Activated naive CD8-positive, alpha-beta T cell treated with anti-CD3 and anti-CD28 coated beads for 36 hours (primary cell): ENCODE results near the gene NR2F2. TPM values are rescaled to one million over a fixed set of nuclear protein-coding genes. Genes with fewer than 3 reads are reported as not detected.
A peak's percentile ranks its signal among the peaks of the same experiment; 100 is the strongest.

Experiments
- DNase-seq: peaks from one replicate; pipeline ENCODE4 v3.0.0; 2021
- H3K27ac Mint-ChIP-seq: one replicate; pipeline ENCODE4 v1.8.0; 2022; ENCODE audit warnings: mild to moderate bottlenecking, moderate library complexity, mixed read lengths
- H3K27me3 Mint-ChIP-seq: one replicate; pipeline ENCODE4 v1.8.0; 2022; ENCODE audit warnings: mild to moderate bottlenecking, mixed read lengths
- H3K36me3 Mint-ChIP-seq: one replicate; pipeline ENCODE4 v1.8.0; 2021; ENCODE audit warnings: mild to moderate bottlenecking, mixed read lengths
- H3K4me1 Mint-ChIP-seq: one replicate; pipeline ENCODE4 v1.8.0; 2021; ENCODE audit warnings: mixed read lengths
- H3K4me3 Mint-ChIP-seq: one replicate; pipeline ENCODE4 v1.8.0; 2022; ENCODE audit warnings: mild to moderate bottlenecking, moderate library complexity, mixed read lengths
- H3K9me3 Mint-ChIP-seq: one replicate; pipeline ENCODE4 v1.8.0; 2022; ENCODE audit warnings: mixed read lengths
- total RNA-seq, 2 experiments: library from RNA; stranded (reverse); gene quantifications; one replicate each; pipeline ENCODE4 v1.2.3, GENCODE V29; 2021

The NR2F2 gene
- total RNA-seq, 2 experiments from 2014 or later, result not detected

GRCh38 chr15:96349034-96349856 lies 18.7 kb downstream of the NR2F2 start:
- Mint-ChIP-seq H3K4me3 (no peak overlapping the region), H3K27me3 (peaks cover 96% of the 10 kb centered on the region), H3K27ac (no peak overlapping the region), H3K36me3 (no peaks in the 10 kb centered on the region), H3K4me1 (peaks cover 5% of the 10 kb centered on the region), H3K9me3 (no peaks in the 10 kb centered on the region)
- DNase-seq, result no peak

DNA sequence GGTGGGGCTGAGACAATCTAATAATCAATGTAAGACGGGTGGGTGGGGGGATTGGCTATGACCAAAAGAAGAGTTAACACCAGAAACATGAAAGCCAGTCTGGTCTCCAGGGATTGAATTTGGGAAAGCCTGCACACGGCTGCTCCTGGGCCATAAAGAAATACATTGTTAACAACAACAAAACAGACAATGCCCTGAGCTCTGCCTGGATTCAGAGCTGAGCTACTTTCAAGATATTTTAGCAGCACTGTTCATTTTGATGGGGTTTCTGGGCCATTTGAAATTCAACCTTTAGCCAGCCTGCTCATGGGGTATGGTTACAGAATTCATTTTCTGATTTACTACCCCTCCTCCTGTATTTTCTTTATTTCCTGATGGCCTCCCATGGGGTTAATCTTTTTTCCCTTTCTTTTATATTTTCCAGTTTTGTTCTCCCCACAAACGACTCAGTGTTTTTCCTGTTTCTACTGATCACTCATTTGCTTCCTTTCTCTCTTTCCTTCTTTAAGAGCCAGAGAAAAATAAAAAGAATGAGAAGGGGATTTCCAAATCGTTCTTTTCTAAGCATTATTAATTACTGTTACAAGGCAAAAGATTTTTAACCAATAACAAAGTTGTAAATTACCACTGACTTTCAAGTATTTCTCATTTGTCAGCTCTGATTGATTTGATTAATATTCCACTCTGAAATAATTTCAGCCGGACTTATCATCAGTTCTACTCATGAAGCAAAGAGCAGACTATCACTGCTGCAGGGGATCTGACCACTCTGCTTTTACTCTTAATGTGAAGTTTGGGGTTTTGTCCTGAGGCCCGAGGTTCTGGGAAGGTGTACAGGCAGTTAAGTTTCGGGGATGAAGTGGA lies 19.6 kb downstream of the NR2F2 start:
- H3K36me3 Mint-ChIP-seq, result no peaks in the 10 kb centered on the region
- H3K4me3 Mint-ChIP-seq, result no peak overlapping the region
- peaks cover 5% of the 10 kb centered on the region for H3K4me1 Mint-ChIP-seq
- peaks cover 88% of the 10 kb centered on the region for H3K27me3 Mint-ChIP-seq
- no peak for DNase-seq
- H3K9me3 Mint-ChIP-seq, result no peaks in the 10 kb centered on the region
- H3K27ac Mint-ChIP-seq, result no peak overlapping the region

DNA sequence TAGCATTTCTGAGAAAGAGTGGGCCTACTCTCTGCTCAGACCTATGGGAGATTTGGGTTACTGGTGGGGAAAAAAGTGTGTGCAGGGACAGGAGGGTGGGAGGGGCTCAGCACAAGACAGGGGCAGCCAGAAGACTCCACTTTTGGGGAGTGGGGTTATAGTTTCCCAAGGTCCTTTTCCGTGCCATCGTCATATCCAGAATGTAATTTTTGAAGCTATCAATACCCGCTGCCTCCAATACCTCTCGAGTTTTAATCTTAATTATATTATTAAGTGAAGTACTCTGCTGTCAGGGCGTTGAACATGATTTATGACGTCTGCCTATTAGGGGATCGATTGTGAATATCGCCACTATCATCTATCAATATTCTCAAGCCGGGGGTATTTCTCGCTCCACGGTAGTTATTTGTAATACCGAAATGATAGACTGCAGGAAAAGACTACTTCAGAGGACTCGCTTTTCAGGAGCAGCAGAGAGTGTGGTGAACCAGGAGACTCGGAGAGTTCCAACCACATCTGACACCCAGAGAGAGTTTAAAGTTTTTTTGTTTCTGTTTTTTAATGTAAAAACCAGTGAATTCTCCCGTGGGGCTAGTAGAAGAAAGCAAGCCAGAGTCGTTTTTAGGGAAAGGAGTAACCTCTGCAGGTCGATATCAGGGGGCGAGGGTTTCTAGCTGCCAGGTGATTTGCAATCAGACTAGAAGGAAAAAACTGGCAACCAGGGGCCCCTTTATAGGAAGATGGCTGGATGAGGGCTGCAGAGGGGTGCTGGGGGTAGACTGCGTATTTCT lies 20.6 kb downstream of the NR2F2 start:
- Mint-ChIP-seq H3K9me3 (no peaks in the 10 kb centered on the region), H3K27me3 (peaks cover 77% of the 10 kb centered on the region), H3K4me1 (peaks cover 3% of the 10 kb centered on the region)

DNA sequence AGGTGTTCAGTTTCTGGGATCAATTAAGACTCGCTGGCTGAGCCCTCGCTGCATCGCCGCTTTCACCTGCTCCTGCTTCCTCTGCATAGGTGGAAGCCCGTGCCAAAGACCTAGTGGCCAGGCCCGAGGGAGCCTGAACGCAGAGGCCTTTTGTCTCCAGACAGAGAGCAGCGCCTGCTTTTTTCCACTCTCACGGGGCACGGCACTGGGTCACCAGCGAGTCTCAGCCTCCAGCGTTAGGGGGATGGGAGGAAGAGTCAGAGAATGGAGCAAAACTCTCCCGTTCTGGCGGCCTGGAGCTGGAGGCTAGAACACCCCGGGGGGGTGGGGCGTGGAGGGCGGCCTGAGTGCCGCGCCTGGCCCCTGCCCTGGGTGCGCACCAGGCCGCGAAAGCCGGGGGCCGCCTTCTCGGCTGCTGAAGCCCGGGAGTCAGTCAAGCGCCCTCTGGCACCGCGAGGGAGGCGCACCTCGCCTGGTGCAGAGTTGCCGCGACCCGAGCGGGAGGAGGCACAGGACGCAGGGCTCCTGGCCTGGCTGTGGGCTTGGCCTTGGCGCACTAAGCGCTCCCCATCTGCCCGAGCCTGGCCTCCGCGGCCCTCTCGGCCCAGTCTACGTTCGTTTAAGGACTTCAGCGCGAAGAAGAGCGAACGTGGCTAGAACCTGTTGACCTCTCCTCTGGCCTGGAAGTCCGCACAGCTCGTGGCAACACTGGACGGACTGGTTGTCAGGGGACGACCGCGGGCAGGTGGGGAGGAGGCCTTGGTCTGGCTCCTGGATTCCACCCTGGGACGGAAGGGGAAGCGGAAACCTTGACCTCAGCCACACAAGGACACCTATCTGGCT lies 21.5 kb downstream of the NR2F2 start:
- DNase-seq, result no peak
- Mint-ChIP-seq H3K27me3 (peaks cover 69% of the 10 kb centered on the region), H3K9me3 (no peaks in the 10 kb centered on the region)

More for the DNA sequence above, 20.6 kb downstream of the NR2F2 start:
- Mint-ChIP-seq H3K36me3 (no peaks in the 10 kb centered on the region), H3K27ac (no peak overlapping the region), H3K4me3 (no peak overlapping the region)
- no peak for DNase-seq

DNA sequence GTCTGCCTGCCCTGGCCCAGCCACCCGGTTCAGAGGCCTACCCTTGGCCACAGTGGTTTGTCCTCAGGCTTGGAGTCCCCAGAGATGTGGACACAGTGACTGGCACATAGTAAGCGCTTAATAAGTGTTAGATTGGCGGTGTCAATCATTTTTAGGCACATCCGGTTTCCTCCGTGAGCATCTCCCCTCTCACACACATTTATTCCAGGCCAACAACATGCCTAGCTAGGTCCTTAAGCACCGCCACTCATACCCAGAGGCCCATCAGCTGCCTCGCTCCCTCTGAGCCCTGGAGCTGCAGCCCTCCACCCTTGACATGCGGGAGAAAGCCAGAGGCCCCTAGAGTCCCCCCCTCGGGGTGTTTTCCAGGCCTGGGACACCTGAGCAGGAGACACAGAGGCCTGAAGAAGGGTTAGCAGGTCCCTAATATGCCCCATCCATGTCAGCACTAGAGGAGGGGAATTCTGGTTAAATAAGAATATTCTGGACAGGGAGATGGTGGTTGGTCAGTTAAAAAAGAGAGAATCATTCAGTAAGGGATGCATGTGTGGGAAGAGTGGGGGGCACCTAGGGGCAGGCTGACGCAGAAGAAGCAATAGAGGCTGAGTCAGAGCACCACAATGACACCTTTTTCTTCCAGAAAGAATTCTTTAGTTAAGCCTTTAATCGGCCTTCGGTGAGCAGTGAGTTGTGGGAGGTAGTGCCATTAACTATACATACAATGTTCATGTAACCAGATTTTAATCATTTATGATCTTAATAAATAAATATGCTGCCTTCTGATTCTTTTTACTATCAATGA lies 22.3 kb downstream of the NR2F2 start:
- no peak overlapping the region for H3K4me3 Mint-ChIP-seq
- H3K27ac Mint-ChIP-seq, result no peak overlapping the region
- H3K4me1 Mint-ChIP-seq, result peaks cover 15% of the 10 kb centered on the region
- no peaks in the 10 kb centered on the region for H3K9me3 Mint-ChIP-seq
- H3K36me3 Mint-ChIP-seq, result no peaks in the 10 kb centered on the region
- H3K27me3 Mint-ChIP-seq, result peaks cover 66% of the 10 kb centered on the region
- DNase-seq, result no peak

More for the DNA sequence above, 21.5 kb downstream of the NR2F2 start:
- Mint-ChIP-seq H3K36me3 (no peaks in the 10 kb centered on the region), H3K4me3 (no peak overlapping the region), H3K4me1 (peaks cover 11% of the 10 kb centered on the region), H3K27ac (no peak overlapping the region)

- no peaks in the 10 kb centered on the region for H3K36me3 Mint-ChIP-seq
- peaks cover 66% of the 10 kb centered on the region for H3K27me3 Mint-ChIP-seq
- no peak overlapping the region for H3K4me3 Mint-ChIP-seq
- no peak overlapping the region for H3K27ac Mint-ChIP-seq
- no peak for DNase-seq
- peaks cover 1% of the 10 kb centered on the region for H3K9me3 Mint-ChIP-seq
- peaks cover 20% of the 10 kb centered on the region for H3K4me1 Mint-ChIP-seq
Measured at GRCh38 chr15:96353416-96353929, 23.0 kb downstream of the NR2F2 start.

DNA sequence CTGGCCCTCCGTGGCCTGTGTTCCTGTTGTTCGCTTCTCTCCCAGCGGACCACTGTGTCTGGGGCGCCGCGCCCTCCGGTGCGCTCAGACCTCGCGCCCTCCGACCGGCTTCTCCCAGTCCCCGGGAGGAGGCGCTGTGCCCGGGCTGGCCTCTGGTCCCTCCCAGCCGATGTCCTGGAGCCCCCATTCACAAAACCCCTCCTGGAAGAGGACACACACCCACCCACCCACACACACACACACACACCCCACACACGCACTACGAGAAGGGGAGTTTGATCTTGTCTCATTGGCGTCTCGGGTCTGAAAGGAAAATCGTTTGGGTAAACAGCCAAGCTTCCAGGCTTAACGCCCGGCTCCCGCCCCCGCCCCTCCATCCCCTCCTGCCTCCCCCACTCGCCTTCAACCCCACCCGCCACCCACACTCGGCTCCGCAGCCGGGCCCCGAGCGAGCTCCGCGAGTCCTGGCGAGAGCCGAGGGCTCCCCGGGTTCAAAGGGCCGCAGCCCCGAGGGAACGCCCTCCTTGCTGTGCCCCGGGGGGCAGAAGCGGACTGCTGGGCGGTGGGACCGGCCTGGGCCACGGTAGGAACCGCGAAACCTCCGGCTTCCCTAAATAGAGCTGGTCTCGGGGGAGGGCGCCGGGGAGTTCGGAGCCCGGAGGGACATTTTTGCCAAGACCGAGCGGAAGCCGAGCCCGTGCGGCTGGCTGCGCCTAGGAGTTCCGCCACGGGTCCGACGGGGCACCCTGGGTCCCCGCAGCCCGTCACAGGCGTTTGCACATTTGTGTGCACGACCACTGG lies 23.6 kb downstream of the NR2F2 start:
- Mint-ChIP-seq H3K4me1 (peaks cover 23% of the 10 kb centered on the region), H3K36me3 (no peaks in the 10 kb centered on the region), H3K27me3 (peaks cover 66% of the 10 kb centered on the region), H3K4me3 (no peak overlapping the region), H3K27ac (no peak overlapping the region), H3K9me3 (peaks cover 3% of the 10 kb centered on the region)
- no peak for DNase-seq

DNA sequence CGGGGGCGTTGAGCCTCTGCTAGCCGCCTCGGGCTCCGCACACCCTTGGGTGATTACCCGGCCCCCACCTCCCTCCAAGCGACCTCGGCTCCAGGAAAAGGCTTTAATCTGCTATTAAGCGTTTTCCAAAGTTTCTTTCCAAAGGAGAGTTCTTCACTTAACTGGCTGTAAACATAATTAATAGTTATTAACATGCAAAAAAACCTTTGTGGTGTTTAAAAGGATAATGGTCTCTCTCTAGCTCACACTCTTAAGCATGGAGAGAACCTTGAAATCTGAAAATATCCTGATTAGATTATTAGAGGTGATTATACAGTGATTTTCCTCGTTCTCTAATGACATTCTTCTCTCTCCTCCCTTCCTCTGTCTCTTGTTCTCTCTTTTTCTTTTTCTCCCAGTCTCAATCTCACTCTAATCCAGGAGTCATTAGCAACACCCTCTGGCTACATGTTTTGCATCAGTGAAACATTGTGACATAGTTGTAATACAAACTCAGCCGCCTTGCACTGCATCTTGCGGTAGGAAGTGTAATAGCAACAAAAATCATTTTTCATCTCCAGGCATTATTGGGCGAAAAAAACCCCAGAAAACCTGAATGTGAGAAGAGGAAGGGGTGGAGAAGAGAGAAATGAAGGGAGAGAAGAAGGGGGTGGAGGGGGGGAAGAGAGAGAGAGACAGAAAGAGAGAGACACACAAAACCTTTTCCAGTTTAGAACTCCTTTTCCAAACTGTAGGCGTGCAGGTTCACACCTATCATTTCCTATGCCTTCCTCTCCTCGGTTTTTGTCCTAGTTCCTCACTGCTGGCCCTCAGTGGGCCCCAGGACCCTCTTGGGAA lies 24.4 kb downstream of the NR2F2 start:
- peaks cover 3% of the 10 kb centered on the region for H3K9me3 Mint-ChIP-seq
- no peak overlapping the region for H3K27ac Mint-ChIP-seq
- peaks cover 23% of the 10 kb centered on the region for H3K4me1 Mint-ChIP-seq
- peaks cover 66% of the 10 kb centered on the region for H3K27me3 Mint-ChIP-seq
- H3K4me3 Mint-ChIP-seq, result no peak overlapping the region
- DNase-seq, result no peak
- H3K36me3 Mint-ChIP-seq, result no peaks in the 10 kb centered on the region

DNA sequence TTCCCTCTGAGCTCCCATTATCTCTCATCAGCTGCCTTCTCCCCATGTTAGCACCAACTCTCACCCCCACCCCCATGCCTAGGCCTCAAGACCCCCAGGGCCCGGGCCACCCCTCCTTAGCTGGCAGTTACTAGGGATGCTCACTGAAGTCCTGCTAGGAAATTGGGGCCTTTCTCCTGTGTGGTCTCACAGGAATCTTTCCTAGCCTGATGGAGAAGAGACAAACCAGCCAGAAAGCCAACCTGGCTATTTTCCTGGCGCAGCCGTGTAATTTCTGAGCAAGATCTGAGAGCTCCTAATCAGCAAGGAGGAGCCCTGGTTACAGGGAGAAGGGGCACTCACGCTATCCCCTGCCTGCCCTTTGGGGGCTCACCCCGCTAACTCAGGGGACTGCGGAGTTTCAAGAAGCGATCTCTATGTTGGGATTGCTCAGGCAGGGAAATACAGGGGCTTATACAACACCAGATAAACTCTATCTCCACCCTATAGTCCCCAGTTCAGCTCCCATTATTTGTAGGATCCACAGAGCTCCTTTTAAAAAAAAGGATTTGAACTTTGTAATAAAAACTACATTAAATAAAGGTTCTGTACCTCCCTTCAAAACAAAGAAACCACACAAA lies 25.2 kb downstream of the NR2F2 start:
- Mint-ChIP-seq H3K27ac (no peak overlapping the region), H3K4me1 (peaks cover 23% of the 10 kb centered on the region), H3K36me3 (no peaks in the 10 kb centered on the region), H3K9me3 (peaks cover 3% of the 10 kb centered on the region), H3K27me3 (peaks cover 66% of the 10 kb centered on the region), H3K4me3 (no peak overlapping the region)
- no peak for DNase-seq

DNA sequence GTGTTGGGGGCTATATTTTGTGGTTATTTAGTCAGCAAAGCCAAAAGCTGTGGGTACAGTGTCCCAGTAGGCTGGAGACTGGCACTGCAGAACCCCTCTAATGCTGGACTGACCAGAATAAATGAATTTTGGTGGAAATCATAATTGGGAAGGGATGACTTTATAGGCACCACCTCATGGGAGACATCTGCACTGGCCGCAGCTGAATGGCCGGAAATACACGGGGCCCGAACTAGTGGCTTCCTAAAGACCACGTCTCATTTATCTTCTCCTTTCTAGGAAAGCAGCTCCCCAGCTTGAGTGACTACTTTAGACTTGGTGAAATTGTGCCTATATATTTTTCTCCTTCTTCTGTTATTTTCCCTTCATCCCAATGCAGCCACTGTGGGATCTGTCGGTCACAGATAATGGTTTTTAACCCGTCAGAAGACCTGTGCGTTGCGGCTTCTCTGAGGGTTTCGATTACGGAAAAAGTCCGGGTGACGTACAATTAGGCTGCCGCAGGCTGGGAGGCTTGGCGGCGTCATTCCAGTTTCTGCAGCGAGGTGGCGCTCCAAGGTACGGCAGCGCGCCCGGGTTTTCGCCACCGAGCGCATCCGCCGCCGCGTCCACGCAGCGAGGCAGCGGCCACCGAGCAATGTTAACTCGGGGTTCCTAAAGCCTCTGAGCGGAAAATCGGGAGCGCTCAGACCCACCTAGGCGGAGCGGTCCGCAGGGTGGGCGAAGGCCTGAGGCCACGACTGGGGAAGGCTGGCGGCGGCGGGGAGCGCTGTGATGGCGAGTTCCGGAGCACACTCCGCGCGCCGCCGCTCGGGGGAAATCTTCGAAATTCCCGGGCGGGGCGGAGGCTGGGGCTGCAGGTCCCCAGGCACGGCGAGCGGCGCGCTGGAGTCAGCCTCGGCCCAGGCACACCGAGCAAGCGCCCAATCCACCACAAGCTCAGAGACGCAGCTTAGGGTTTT lies 26.3 kb downstream of the NR2F2 start:
- H3K27me3 Mint-ChIP-seq, result peaks cover 66% of the 10 kb centered on the region
- peaks cover 3% of the 10 kb centered on the region for H3K9me3 Mint-ChIP-seq
- peak overlapping the region; percentile 7 for H3K27ac Mint-ChIP-seq
- peak overlapping the region; percentile 71 for H3K4me3 Mint-ChIP-seq
- DNase-seq, result peak; percentile 74
- no peaks in the 10 kb centered on the region for H3K36me3 Mint-ChIP-seq
- peaks cover 22% of the 10 kb centered on the region for H3K4me1 Mint-ChIP-seq
